Bronchial epithelial cell (primary cell): Measurements from ENCODE around the gene ETV7. TPM values are rescaled to one million over a fixed set of nuclear protein-coding genes. Genes with fewer than 3 reads are reported as not detected.
A peak's percentile ranks its signal among the peaks of the same experiment; 100 is the strongest.

ENCODE experiments used
- DNase-seq: peaks from one replicate; pipeline ENCODE4 v3.0.0-alpha.2; 2010; ENCODE audit warnings: low read depth
- FAIRE-seq: peaks from 2 replicates; lab custom pipeline; 2011; peaks lifted over from hg19 to GRCh38; lab: Jason Lieb, UNC
- H3K27me3 ChIP-seq: 2 replicates; pipeline ENCODE4 v1.5.1; 2011; ENCODE audit warnings: low read length; ENCODE audit not compliant: control insufficient read depth, insufficient read depth
- H3K36me3 ChIP-seq: 2 replicates; pipeline ENCODE4 v1.5.1; 2011; ENCODE audit warnings: low read length; ENCODE audit not compliant: control insufficient read depth, insufficient read depth
- H3K4me3 ChIP-seq: 2 replicates; pipeline ENCODE4 v1.5.1; 2011; ENCODE audit warnings: mild to moderate bottlenecking, low read depth, low read length, control low read depth
- total RNA-seq: library from RNA; depleted of rRNA; stranded (reverse); fragments of >200 nt; gene quantifications from 2 replicates; pipeline ENCODE4 v1.2.1, GENCODE V29; 2014
- TF ChIP-seq, protein P1 (sequence below): IDR thresholded peaks from 2 replicates; pipeline ENCODE4 v1.5.1; 2011; ENCODE audit warnings: mild to moderate bottlenecking, moderate library complexity, low read length, control low read depth, inconsistent platforms; ENCODE audit not compliant: insufficient read depth, severe bottlenecking

The ETV7 gene
- total RNA-seq, 1 donor from 2014 or later: not detected

DNA sequence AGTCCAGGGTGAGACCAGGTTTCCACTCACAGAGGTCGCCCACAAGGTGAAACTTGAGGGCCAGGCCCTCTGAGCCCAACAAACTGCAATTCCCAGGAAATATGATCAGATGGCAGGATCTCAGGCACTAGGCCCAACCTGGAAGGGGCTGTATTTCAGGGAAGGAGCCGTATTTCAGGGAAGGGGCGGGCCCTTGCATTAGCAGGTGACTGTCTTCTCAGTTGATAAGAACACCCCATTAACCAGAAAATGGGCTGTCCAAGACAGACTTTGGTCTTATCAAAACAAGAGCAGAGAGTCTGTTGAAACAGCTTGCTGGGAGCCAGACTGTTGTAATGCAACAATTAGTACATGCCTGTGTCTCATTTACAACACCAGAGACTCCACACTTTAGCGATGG, 39.8 kb downstream of the ETV7 start:
- FAIRE-seq: no peak
- no peaks in the 10 kb centered on the region for H3K36me3 ChIP-seq
- H3K27me3 ChIP-seq: no peaks in the 10 kb centered on the region
- no peak for DNase-seq
- TF ChIP-seq, protein P1, sequence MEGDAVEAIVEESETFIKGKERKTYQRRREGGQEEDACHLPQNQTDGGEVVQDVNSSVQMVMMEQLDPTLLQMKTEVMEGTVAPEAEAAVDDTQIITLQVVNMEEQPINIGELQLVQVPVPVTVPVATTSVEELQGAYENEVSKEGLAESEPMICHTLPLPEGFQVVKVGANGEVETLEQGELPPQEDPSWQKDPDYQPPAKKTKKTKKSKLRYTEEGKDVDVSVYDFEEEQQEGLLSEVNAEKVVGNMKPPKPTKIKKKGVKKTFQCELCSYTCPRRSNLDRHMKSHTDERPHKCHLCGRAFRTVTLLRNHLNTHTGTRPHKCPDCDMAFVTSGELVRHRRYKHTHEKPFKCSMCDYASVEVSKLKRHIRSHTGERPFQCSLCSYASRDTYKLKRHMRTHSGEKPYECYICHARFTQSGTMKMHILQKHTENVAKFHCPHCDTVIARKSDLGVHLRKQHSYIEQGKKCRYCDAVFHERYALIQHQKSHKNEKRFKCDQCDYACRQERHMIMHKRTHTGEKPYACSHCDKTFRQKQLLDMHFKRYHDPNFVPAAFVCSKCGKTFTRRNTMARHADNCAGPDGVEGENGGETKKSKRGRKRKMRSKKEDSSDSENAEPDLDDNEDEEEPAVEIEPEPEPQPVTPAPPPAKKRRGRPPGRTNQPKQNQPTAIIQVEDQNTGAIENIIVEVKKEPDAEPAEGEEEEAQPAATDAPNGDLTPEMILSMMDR: no peak
- H3K4me3 ChIP-seq: no peak overlapping the region

DNA sequence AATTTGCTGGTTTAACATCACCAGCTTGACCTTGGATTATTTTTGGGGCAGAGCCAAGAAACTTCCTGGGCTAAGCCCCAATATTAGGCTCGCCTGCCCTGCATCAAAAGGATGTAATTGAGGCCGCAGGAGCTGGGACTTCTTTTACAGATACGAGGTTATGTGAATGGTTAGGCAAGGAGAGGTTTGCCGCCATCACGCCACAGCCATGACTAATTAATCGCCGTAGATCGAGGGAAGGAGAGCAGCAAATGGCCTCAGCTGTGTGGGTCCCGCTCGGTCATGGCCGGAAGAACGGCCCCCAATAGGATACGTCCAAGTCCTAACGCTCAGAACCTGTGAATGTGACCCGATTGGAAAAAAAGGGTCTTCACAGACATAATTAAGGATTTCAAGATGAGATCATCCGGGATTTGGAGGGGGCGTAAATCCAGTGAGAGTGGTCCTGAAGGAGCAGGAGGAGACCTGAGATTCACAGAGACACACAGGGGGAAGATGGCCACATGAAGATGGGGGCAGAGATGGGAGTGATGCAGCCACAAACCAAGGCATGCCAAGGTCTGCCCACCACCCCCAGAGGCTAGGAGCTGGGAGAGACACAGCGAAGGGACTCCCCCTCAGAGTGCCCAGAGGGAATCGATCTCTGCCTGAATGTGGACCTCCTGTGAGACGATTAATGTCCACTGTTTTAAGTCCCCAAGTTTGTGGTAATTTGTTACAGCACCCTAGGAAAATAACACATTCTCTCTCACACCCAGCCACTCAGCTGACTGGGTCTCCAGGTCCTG, 40.8 kb downstream of the ETV7 start:
- DNase-seq: no peak
- FAIRE-seq: no peak

DNA sequence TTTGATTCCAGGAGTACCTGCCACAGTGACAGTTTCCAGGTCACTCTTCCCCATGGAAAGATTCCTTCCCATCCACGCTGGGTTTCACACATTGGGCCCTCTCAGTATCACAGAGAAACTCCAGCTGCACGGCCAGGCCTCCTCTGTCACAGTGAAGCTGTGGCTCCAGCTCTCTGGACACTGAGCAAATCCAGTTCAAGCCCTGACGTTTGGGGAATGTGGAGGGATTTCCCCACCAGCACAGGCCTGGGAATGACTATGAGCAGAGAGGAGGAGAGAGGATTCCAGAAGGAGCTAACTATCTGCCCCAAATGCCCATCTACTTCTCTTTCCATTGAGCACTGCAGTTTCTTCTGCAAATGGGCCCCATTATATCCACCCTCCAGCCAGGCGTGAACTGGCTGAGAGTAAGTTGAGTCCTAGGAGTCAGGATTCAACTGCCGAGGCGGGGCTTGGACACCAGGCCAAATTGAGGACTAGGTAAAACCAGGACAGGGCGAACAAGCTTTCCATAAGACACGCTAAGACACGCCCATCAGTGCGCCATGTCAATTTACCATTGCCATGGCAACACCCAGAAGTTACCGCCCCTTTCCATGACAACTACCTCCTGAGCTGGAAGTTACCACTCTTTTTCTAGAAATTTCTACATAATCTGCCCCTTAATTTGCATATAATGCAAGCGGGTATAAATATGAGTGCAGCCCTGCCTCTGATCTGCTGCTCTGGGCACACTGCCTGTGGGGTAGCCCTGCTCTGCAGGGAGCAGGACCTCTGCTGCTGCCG, 41.6 kb downstream of the ETV7 start:
- TF ChIP-seq, protein P1: no peak

More for the DNA sequence above, 40.8 kb downstream of the ETV7 start:
- Histone ChIP-seq H3K4me3 (no peak overlapping the region), H3K36me3 (no peaks in the 10 kb centered on the region), H3K27me3 (no peaks in the 10 kb centered on the region)
- TF ChIP-seq, protein P1: no peak

DNA sequence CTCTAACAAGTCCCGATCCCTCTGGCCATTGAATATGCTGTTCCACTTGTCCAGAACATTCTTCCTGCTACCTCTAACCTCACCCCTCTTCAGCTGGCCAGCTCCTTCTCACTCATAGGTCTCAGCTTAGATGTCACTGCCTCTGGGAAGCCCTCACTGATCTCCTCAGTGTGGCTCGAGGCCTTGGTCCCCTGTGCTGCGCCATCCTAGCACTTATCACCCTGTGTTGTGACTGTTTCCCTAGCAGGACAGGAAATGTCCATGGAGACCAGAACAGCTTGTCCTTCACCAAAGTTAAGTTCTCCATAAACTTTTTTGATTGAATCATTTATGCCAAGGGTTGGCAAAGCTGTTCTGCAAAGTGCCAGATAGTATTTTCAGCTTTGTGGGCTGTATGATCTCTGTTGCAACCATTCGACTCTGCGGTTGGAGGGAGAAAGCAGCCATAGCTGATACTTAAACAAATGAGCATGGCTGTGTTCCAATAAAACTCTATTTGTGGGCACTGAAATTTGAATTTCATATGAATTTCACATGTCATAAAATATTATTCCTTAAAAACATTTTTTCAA, 44.3 kb downstream of the ETV7 start:
- H3K36me3 ChIP-seq: no peaks in the 10 kb centered on the region
- no peaks in the 10 kb centered on the region for H3K27me3 ChIP-seq
- FAIRE-seq (no peak), DNase-seq (no peak)
- no peak overlapping the region for H3K4me3 ChIP-seq
- TF ChIP-seq, protein P1: no peak

More for the DNA sequence above, 41.6 kb downstream of the ETV7 start:
- Histone ChIP-seq H3K36me3 (no peaks in the 10 kb centered on the region), H3K4me3 (no peak overlapping the region), H3K27me3 (no peaks in the 10 kb centered on the region)
- FAIRE-seq: no peak
- DNase-seq: no peak

DNA sequence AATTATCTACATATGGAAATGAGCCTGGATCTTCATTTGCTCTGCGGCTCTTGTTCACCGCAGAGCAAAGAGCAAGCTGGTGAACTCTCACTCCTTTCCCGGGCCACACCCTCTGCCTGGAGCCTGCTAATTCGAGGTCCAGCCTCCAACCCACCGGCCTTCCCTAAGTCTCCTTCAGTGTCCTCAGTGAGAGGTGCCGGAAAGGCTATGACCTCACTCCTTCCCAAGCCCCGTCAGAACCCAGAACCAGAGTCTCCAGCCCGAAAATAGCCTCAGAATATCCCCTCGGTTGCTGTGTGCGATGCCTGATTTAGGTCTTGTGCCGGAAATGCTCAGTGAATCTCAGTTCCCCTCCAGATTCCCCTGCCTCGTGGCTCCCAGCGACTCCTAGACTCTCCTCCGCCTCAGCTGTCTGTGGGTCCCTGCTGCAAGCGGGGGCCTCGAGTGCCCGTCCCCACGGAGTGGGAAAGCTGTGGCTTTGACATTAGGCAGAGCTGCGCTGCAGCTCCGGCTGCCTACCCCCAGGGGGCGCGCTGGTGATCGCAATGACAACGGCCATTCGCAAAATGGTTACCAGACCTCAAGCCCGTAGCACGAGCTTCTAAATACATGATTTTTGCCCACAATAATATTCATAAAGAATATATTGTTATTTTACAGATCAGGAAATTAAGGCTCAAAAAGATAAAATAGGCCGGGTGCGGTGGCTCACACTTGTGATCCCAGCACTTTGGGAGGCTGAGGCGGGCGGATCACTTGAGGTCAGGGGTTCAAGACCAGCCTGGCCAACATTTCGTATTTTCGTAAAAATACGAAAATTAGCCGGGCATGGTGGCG, 46.6 kb downstream of the ETV7 start:
- Histone ChIP-seq H3K36me3 (no peaks in the 10 kb centered on the region), H3K4me3 (peak overlapping the region; percentile 28), H3K27me3 (no peaks in the 10 kb centered on the region)
- TF ChIP-seq, protein P1: peak; percentile 95
- FAIRE-seq: no peak
- DNase-seq: peak; percentile 38
